ENCODE results near the gene MCF2L. TPM values are rescaled to one million over a fixed set of nuclear protein-coding genes. Genes with fewer than 3 reads are reported as not detected.

MCF2L gene
- total and polyA plus RNA-seq, 10 of the 15 experiments (the other 5 are each of a cell fraction or from before 2014, with no cell fraction given), result 0.06 to 1.1 (median 0.21) TPM; not detected in 2

GRCh38 chr13:113047587-113047986 lies 78.6 kb downstream of the MCF2L start:
- no peaks in the 10 kb centered on the region for H3K36me3 ChIP-seq (ENCODE audit: control insufficient read depth in 2 of 2, insufficient read depth in 2 of 2, low read length in 1 of 2)
- ChIA-PET RAD21 (ENCODE audit: unreplicated experiment) (no interaction called here), POLR2A (interaction anchor here (0.8 kb wide), 1 partner anchor 134 kb away, joined by 9 read pairs; no protein-coding TSS in a partner anchor), SMC1A (ENCODE audit: uncharacterized antibody, unreplicated experiment) (no interaction called here), CTCF (no interaction called here)
- no peak overlapping the region for H3K4me2 ChIP-seq (ENCODE audit: control insufficient read depth, insufficient read depth)
- DNase-seq (ENCODE audit: low read depth, low spot score), result no peak
- FAIRE-seq, result no peak
- H4K20me1 ChIP-seq (ENCODE audit: control insufficient read depth, insufficient read depth), result no peaks in the 10 kb centered on the region
- no peak overlapping the region for H3K9ac ChIP-seq (ENCODE audit: control insufficient read depth, insufficient read depth, low read length)
- no peaks in the 10 kb centered on the region for H3K79me2 ChIP-seq (ENCODE audit: control insufficient read depth, insufficient read depth, low read length)
- ATAC-seq, result no peak
- 77% methylated on average over 27 of the region's 31 CpGs for WGBS (ENCODE audit: insufficient coverage, insufficient replicate concordance, low lambda C conversion rate, missing lambda C conversion rate)
- H2AFZ ChIP-seq (ENCODE audit: control insufficient read depth, low read depth, low read length), result no peak overlapping the region
- TF ChIP-seq YBX1 (IDR thresholded peaks at IDR 0.05) (no peak), HDAC2 (IDR thresholded peaks at IDR 0.05) (no peak), TCF3 (IDR thresholded peaks at IDR 0.05; ENCODE audit: borderline replicate concordance, insufficient read depth, low read depth, low read length) (0 out of 2 replicates have a peak, but pooled peaks have one; percentile 45), BCL3 (IDR thresholded peaks at IDR 0.05; ENCODE audit: borderline replicate concordance, insufficient read depth, low read depth, low read length, poor library complexity, severe bottlenecking) (peak; percentile 80)
- H3K9me3 ChIP-seq (replicated peaks; ENCODE audit: control insufficient read depth, insufficient read depth, low read length), result no peaks in the 10 kb centered on the region
- H3K4me3 ChIP-seq, result no peak overlapping the region
- H3K4me1 ChIP-seq (ENCODE audit: control insufficient read depth, insufficient read depth, low read length), result no peaks in the 10 kb centered on the region
- H3K27ac ChIP-seq (ENCODE audit: control insufficient read depth, insufficient read depth), result no peak overlapping the region
- no TSS peak for BruUV-seq (replicated peaks)
- no peaks in the 10 kb centered on the region for H3K27me3 ChIP-seq (replicated peaks in 1 of 2; ENCODE audit: control insufficient read depth in 2 of 2, insufficient read depth in 2 of 2, low read length in 1 of 2)
- in situ Hi-C loops (cut with MboI) (no loop called here), intact Hi-C loops (cut with micrococcal nuclease; ENCODE audit: unreplicated experiment) (no loop called here)

GRCh38 chr13:113048766-113049165 lies 79.8 kb downstream of the MCF2L start:
- in situ Hi-C loops (cut with MboI) (no loop called here), intact Hi-C loops (cut with micrococcal nuclease; ENCODE audit: unreplicated experiment) (no loop called here)
- H3K79me2 ChIP-seq (ENCODE audit: control insufficient read depth, insufficient read depth, low read length), result no peaks in the 10 kb centered on the region
- H3K4me1 ChIP-seq (ENCODE audit: control insufficient read depth, insufficient read depth, low read length), result no peaks in the 10 kb centered on the region
- H3K27ac ChIP-seq (ENCODE audit: control insufficient read depth, insufficient read depth), result no peak overlapping the region
- SMC1A ChIA-PET (ENCODE audit: uncharacterized antibody, unreplicated experiment), result no interaction called here
- BruUV-seq (replicated peaks), result no TSS peak
- no peaks in the 10 kb centered on the region for H4K20me1 ChIP-seq (ENCODE audit: control insufficient read depth, insufficient read depth)
- no peak overlapping the region for H3K9ac ChIP-seq (ENCODE audit: control insufficient read depth, insufficient read depth, low read length)
- ATAC-seq (no peak), DNase-seq (ENCODE audit: low read depth, low spot score) (no peak), FAIRE-seq (no peak)
- no peaks in the 10 kb centered on the region; a peak in 1 of 4 replicates for H3K27me3 ChIP-seq (replicated peaks in 1 of 2; ENCODE audit: control insufficient read depth in 2 of 2, insufficient read depth in 2 of 2, low read length in 1 of 2)
- POLR2A ChIA-PET, result no interaction called here
- no peak overlapping the region for H3K4me2 ChIP-seq (ENCODE audit: control insufficient read depth, insufficient read depth)
- RAD21 ChIA-PET (ENCODE audit: unreplicated experiment), result no interaction called here
- CTCF ChIA-PET, result no interaction called here
- H3K4me3 ChIP-seq, result no peak overlapping the region
- WGBS (ENCODE audit: insufficient coverage, insufficient replicate concordance, low lambda C conversion rate, missing lambda C conversion rate), result 32% methylated on average over 7 of the region's 7 CpGs
- no peaks in the 10 kb centered on the region for H3K36me3 ChIP-seq (ENCODE audit: control insufficient read depth in 2 of 2, insufficient read depth in 2 of 2, low read length in 1 of 2)
- no peak overlapping the region for H2AFZ ChIP-seq (ENCODE audit: control insufficient read depth, low read depth, low read length)
- no peaks in the 10 kb centered on the region for H3K9me3 ChIP-seq (replicated peaks; ENCODE audit: control insufficient read depth, insufficient read depth, low read length)
- TF ChIP-seq PBX3 (IDR thresholded peaks at IDR 0.05; ENCODE audit: insufficient replicate concordance, low read depth, low read length) (no peak), BHLHE40 (IDR thresholded peaks at IDR 0.05; ENCODE audit: borderline replicate concordance in 1 of 2, low read depth in 2 of 2, low read length in 1 of 2) (no peak), NFYA (IDR thresholded peaks at IDR 0.05; ENCODE audit: borderline replicate concordance, low read depth, low read length) (no peak), SUPT20H (IDR thresholded peaks at IDR 0.05; ENCODE audit: borderline replicate concordance, control insufficient read depth, low read depth, low read length) (no peak), LARP7 (IDR thresholded peaks at IDR 0.05) (no peak), ZNF622 (IDR thresholded peaks at IDR 0.05) (no peak), ZNF384 (IDR thresholded peaks at IDR 0.05; ENCODE audit: borderline replicate concordance, low read depth, low read length) (no peak), GATAD2B (conservative IDR thresholded peaks at IDR 0.05; ENCODE audit: low read depth) (no peak), E4F1 (IDR thresholded peaks at IDR 0.05; ENCODE audit: borderline replicate concordance, partially characterized antibody) (no peak)
